ENCODE data around the gene DNTTIP2. TPM values are rescaled to one million over a fixed set of nuclear protein-coding genes. Genes with fewer than 3 reads are reported as not detected.

DNTTIP2 gene
- polyA plus RNA-seq, 2 of the 4 experiments (the other 2 are of a cell fraction): 41.5 to 42.0 TPM

DNA sequence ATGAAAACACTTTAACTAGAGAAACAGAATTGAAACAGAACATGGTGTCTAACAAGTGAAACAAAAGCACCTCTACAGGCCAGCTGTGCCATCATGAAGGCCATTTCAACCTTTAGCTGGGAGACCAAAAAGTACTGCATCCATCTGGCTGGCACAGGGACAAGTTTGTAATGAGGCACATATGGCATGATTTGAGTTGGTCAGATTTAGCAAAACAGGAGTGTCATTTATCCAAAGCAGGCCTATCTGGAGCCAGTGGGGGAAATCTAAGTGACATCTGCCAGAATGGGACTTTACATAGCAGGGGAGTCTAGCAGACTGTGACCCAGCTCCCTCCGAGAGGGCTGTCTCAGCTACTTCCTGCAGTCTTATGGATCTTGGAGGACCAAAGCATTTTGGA lies 51.9 kb downstream of the DNTTIP2 start:
- 100% methylated on average over 1 of the region's 1 CpG for WGBS (ENCODE audit: missing lambda C conversion rate)
- H3K4me2 ChIP-seq: peak overlapping the region; percentile 49; the same call in 1 of the 3 replicates
- H3K9me3 ChIP-seq: no peaks in the 10 kb centered on the region
- ATAC-seq: no peak; a peak in 1 of 6 replicates
- CTCF ChIA-PET: interaction anchor here (1.1 to 5.5 kb wide), 5 partner anchors 9 to 198 kb away, joined by 3 to 47 read pairs (median 4); no protein-coding TSS in a partner anchor
- DNase-seq (ENCODE audit: low read depth in 1 of 2, low spot score in 1 of 2): no peak
- peak overlapping the region; percentile 56 to 80; a peak in 5 of 6 replicates for H3K27ac ChIP-seq
- TF ChIP-seq NPAS2 (CRISPR knock-in tag; IDR thresholded peaks at IDR 0.05; ENCODE audit: borderline replicate concordance) (no peak), FOXS1 (CRISPR knock-in tag; IDR thresholded peaks at IDR 0.05) (no peak), PHF8 (IDR thresholded peaks at IDR 0.05; ENCODE audit: borderline replicate concordance, low read depth) (no peak), POLR2AphosphoS2 (conservative IDR thresholded peaks at IDR 0.05; ENCODE audit: low read length) (no peak), RNF2 (IDR thresholded peaks at IDR 0.05; ENCODE audit: borderline replicate concordance, low read depth) (no peak), E2F6 (IDR thresholded peaks at IDR 0.05; ENCODE audit: borderline replicate concordance, low read depth) (no peak), JUNB (IDR thresholded peaks at IDR 0.05) (no peak), ZNF302 (CRISPR knock-in tag; IDR thresholded peaks at IDR 0.05) (no peak), CHD4 (IDR thresholded peaks at IDR 0.05; ENCODE audit: borderline replicate concordance) (no peak), HOXB5 (CRISPR knock-in tag; IDR thresholded peaks at IDR 0.05) (no peak), GATA3 (IDR thresholded peaks at IDR 0.05; ENCODE audit: borderline replicate concordance) (no peak), MAZ (IDR thresholded peaks at IDR 0.05; ENCODE audit: borderline replicate concordance, low read depth, low read length) (no peak), CBX8 (IDR thresholded peaks at IDR 0.05) (no peak), NR3C1 (IDR thresholded peaks at IDR 0.05) (no peak), RARB (CRISPR knock-in tag; IDR thresholded peaks at IDR 0.05) (no peak), HMGXB4 (CRISPR knock-in tag; IDR thresholded peaks at IDR 0.05; ENCODE audit: borderline replicate concordance) (no peak)
- TF ChIP-seq, protein P1, sequence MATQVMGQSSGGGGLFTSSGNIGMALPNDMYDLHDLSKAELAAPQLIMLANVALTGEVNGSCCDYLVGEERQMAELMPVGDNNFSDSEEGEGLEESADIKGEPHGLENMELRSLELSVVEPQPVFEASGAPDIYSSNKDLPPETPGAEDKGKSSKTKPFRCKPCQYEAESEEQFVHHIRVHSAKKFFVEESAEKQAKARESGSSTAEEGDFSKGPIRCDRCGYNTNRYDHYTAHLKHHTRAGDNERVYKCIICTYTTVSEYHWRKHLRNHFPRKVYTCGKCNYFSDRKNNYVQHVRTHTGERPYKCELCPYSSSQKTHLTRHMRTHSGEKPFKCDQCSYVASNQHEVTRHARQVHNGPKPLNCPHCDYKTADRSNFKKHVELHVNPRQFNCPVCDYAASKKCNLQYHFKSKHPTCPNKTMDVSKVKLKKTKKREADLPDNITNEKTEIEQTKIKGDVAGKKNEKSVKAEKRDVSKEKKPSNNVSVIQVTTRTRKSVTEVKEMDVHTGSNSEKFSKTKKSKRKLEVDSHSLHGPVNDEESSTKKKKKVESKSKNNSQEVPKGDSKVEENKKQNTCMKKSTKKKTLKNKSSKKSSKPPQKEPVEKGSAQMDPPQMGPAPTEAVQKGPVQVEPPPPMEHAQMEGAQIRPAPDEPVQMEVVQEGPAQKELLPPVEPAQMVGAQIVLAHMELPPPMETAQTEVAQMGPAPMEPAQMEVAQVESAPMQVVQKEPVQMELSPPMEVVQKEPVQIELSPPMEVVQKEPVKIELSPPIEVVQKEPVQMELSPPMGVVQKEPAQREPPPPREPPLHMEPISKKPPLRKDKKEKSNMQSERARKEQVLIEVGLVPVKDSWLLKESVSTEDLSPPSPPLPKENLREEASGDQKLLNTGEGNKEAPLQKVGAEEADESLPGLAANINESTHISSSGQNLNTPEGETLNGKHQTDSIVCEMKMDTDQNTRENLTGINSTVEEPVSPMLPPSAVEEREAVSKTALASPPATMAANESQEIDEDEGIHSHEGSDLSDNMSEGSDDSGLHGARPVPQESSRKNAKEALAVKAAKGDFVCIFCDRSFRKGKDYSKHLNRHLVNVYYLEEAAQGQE (IDR thresholded peaks at IDR 0.05): no peak
- peaks cover 21% of the 10 kb centered on the region for H3K4me1 ChIP-seq
- POLR2A ChIA-PET: no interaction called here
- no peak overlapping the region for H3K4me3 ChIP-seq
- FAIRE-seq: no peak

DNA sequence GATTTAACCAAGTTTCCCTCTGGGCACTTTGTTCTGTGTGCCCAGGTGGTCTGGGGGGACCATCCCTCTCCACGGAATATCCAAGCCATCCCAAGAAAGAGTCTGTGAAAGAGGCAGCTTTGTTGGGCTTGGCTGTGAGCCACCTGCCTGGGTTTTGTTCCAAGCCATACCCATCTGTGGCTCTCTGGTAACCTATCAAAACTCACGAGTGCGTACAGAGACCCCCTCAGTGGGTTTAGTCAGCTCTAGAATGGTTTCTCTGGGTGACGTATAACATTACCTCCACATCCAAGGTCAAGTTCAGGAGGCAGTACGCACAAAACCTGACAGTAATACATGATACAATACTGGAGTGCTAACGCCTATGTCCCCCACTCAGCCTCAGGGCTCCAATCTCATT lies 54.2 kb downstream of the DNTTIP2 start:
- ATAC-seq: no peak
- WGBS (ENCODE audit: missing lambda C conversion rate): no CpG with 5 or more reads among the region's 6 CpGs
- Histone ChIP-seq H3K4me3 (no peak overlapping the region), H3K4me2 (no peak overlapping the region), H3K27ac (no peak overlapping the region), H3K4me1 (peaks cover 30% of the 10 kb centered on the region), H3K9me3 (no peaks in the 10 kb centered on the region)
- ChIA-PET CTCF (no interaction called here), POLR2A (no interaction called here)
- no peak for FAIRE-seq
- TF ChIP-seq ZSCAN20 (CRISPR knock-in tag; IDR thresholded peaks at IDR 0.05) (no peak), EP300 (IDR thresholded peaks at IDR 0.05) (no peak), TP53 (CRISPR knock-in tag; IDR thresholded peaks at IDR 0.05) (no peak), CHD4 (IDR thresholded peaks at IDR 0.05; ENCODE audit: borderline replicate concordance) (no peak), PBX3 (IDR thresholded peaks at IDR 0.05) (no peak), CBX2 (IDR thresholded peaks at IDR 0.05; ENCODE audit: borderline replicate concordance, low read depth) (no peak), RARB (CRISPR knock-in tag; IDR thresholded peaks at IDR 0.05) (no peak), HEYL (CRISPR knock-in tag; IDR thresholded peaks at IDR 0.05) (no peak), ESRRA (IDR thresholded peaks at IDR 0.05; ENCODE audit: borderline replicate concordance, low read length) (no peak), ZNF302 (CRISPR knock-in tag; IDR thresholded peaks at IDR 0.05) (no peak), RFX5 (IDR thresholded peaks at IDR 0.05) (no peak)
- TF ChIP-seq, protein P1 (IDR thresholded peaks at IDR 0.05): no peak
- DNase-seq (ENCODE audit: low read depth in 1 of 2, low spot score in 1 of 2): no peak

All from A549 (cell line).